ENCODE measurements around the gene FBXO33.

DNA sequence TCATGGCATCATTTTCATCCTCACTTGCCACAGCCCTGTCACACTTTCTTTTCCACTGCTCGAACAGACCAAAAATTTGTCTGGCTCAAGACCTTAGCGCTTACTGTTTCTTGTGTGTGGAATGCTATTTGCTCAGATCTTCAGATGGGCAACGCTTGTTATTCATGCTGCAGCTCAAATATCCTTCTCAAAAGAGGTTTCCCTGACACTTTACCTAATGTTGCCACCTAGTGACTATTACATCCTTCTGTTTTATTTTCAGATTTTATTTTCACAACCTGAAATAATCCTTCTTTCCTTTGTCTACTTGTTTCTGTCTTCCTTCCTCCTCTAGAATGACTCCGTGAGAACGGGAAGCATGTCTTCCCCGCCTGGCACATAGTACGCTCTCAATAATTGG lies 5.6 kb downstream of the FBXO33 start:
- TF ChIP-seq FOSL1 (IDR thresholded peaks at IDR 0.05; ENCODE audit: low read depth) (no peak), CEBPB (IDR thresholded peaks at IDR 0.05; ENCODE audit: low read depth) (no peak), POLR2AphosphoS5 (IDR thresholded peaks at IDR 0.05; ENCODE audit: low read depth, low read length) (no peak)
- TF ChIP-seq, protein P1, sequence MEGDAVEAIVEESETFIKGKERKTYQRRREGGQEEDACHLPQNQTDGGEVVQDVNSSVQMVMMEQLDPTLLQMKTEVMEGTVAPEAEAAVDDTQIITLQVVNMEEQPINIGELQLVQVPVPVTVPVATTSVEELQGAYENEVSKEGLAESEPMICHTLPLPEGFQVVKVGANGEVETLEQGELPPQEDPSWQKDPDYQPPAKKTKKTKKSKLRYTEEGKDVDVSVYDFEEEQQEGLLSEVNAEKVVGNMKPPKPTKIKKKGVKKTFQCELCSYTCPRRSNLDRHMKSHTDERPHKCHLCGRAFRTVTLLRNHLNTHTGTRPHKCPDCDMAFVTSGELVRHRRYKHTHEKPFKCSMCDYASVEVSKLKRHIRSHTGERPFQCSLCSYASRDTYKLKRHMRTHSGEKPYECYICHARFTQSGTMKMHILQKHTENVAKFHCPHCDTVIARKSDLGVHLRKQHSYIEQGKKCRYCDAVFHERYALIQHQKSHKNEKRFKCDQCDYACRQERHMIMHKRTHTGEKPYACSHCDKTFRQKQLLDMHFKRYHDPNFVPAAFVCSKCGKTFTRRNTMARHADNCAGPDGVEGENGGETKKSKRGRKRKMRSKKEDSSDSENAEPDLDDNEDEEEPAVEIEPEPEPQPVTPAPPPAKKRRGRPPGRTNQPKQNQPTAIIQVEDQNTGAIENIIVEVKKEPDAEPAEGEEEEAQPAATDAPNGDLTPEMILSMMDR (IDR thresholded peaks at IDR 0.05 in 2 of 3, conservative IDR thresholded peaks at IDR 0.05 in 1 of 3; ENCODE audit: borderline replicate concordance in 1 of 3, insufficient read depth in 1 of 3, low read depth in 2 of 3, low read length in 2 of 3): peak in 2 of 3 experiments; percentile 25 to 31; a peak in 3 of 6 replicates

Data from HCT116 (cell line).